Upper lobe of left lung (tissue), 6 donors: ENCODE measurements around the gene NHERF2. TPM values are rescaled to one million over a fixed set of nuclear protein-coding genes. Genes with fewer than 3 reads are reported as not detected.
A peak's percentile ranks its signal among the peaks of the same experiment; 100 is the strongest.

ENCODE experiments used
- ATAC-seq, 2 donors: fragments of 200-7000 bp; cut with Tn5 transposase; one replicate each; pipeline ENCODE4 v1.9.1; 2022; ENCODE audit warnings: mild to moderate bottlenecking in 2 of 2, moderate library complexity in 2 of 2; ENCODE audit not compliant: low FRiP score in 2 of 2
- DNase-seq, 2 donors: peaks; one replicate each; pipeline ENCODE4 v3.0.0-alpha.2; 2019 to 2020
- H3K27ac ChIP-seq, 4 donors: fragments of 200-600 bp; sonication (generic); one replicate each; pipeline ENCODE4 v1.5.1; 2016 to 2019
- H3K27me3 ChIP-seq, 4 donors: fragments of 200-600 bp; sonication (generic); one replicate each; pipeline ENCODE4 v1.5.1; 2017 to 2019
- H3K36me3 ChIP-seq, 4 donors: fragments of 200-600 bp; sonication (generic); one replicate each; pipeline ENCODE4 v1.5.1; 2016 to 2019
- H3K4me1 ChIP-seq, 4 donors: fragments of 200-600 bp; sonication (generic); one replicate each; pipeline ENCODE4 v1.5.1; 2018 to 2019
- H3K4me3 ChIP-seq, 4 donors: fragments of 200-600 bp; sonication (generic); one replicate each; pipeline ENCODE4 v1.5.1; 2017 to 2019; ENCODE audit warnings: mild to moderate bottlenecking in 2 of 4, moderate library complexity in 1 of 4
- H3K9me3 ChIP-seq, 4 donors: fragments of 200-600 bp; sonication (generic); one replicate each; pipeline ENCODE4 v1.5.1; 2018 to 2019
- CTCF ChIP-seq, 6 experiments: fragments of 450-650 bp in 4 of 6; fragments of 200-600 bp in 2 of 6; sonication (generic) in 2 of 6; IDR thresholded peaks; one replicate each; pipeline ENCODE4 v1.5.1; 2016 to 2019; ENCODE audit warnings: antibody characterized with exemption in 6 of 6
- EP300 ChIP-seq, 4 donors: sonication (generic); formaldehyde crosslinking; IDR thresholded peaks; one replicate each; pipeline ENCODE4 v1.5.1; 2017; ENCODE audit warnings: antibody characterized with exemption in 4 of 4, control low read depth in 2 of 4
- POLR2A ChIP-seq, 4 donors: fragments of 450-650 bp; IDR thresholded peaks; one replicate each; pipeline ENCODE4 v1.5.1; 2016 to 2017; ENCODE audit warnings: antibody characterized with exemption in 4 of 4, mild to moderate bottlenecking in 2 of 4
- POLR2AphosphoS5 ChIP-seq, 2 donors: sonication (generic); formaldehyde crosslinking; IDR thresholded peaks; one replicate each; pipeline ENCODE4 v1.5.1; 2017; ENCODE audit warnings: antibody characterized with exemption in 2 of 2
- WGBS, 2 donors: methylation state at CpG; one replicate each; pipeline ENCODE4 v1.1.5; 2017 to 2018; 5-methylcytosine and 5-hydroxymethylcytosine counted together
- total RNA-seq, 6 donors: library from RNA; depleted of rRNA in 4 of 6; stranded (reverse); fragments of >200 nt in 4 of 6; gene quantifications; one replicate each; pipeline versions ENCODE4 v1.1.0 to v1.2.1, GENCODE V29; 2016 to 2021
- donor health status: DM: no; HTN: no; CAD: no; lungs with moderate emphysema.
- donor health status: DM: no; HTN: yes; CAD: no; lungs with severe emphysema.

Gene NHERF2
- total RNA-seq, 6 donors from 2014 or later, result 131 to 604 (median 283) TPM

- H3K4me3 ChIP-seq, result no peak overlapping the region
- WGBS, 2 donors, result 94 to 100% methylated on average over 2 to 8 of the region's 8 CpGs
- TF ChIP-seq POLR2A (IDR thresholded peaks at IDR 0.05) (no peak), POLR2AphosphoS5 (IDR thresholded peaks at IDR 0.05) (no peak), EP300 (IDR thresholded peaks at IDR 0.05) (no peak), CTCF (IDR thresholded peaks at IDR 0.05) (no peak)
- H3K36me3 ChIP-seq, result peaks cover 17 to 98% (median 83%) of the 10 kb centered on the region in 4 donors
- H3K9me3 ChIP-seq, result no peaks in the 10 kb centered on the region
- no peaks in the 10 kb centered on the region for H3K27me3 ChIP-seq
- no peak overlapping the region for H3K27ac ChIP-seq
- ATAC-seq, result no peak
- H3K4me1 ChIP-seq, result no peaks in the 10 kb centered on the region
- no peak for DNase-seq
Measured at GRCh38 chr16:2072926-2073325, 46.2 kb downstream of the NHERF2 start.

GRCh38 chr16:2074071-2074470 is 47.4 kb downstream of the NHERF2 start:
- Histone ChIP-seq H3K27me3 (no peaks in the 10 kb centered on the region), H3K9me3 (no peaks in the 10 kb centered on the region), H3K27ac (no peak overlapping the region), H3K4me1 (no peaks in the 10 kb centered on the region), H3K36me3 (peaks cover 14 to 98% (median 82%) of the 10 kb centered on the region in 4 donors), H3K4me3 (no peak overlapping the region)
- 99% methylated on average over 12 of the region's 20 CpGs; no CpG with 5 or more reads in 1 of the 2 donors for whole genome bisulfite sequencing, 2 donors
- DNase-seq (peak in 1 of 2 donors; percentile 69), ATAC-seq (no peak)
- no peak for TF ChIP-seq EP300 (IDR thresholded peaks at IDR 0.05)
- no peak for TF ChIP-seq POLR2AphosphoS5 (IDR thresholded peaks at IDR 0.05)
- TF ChIP-seq POLR2A (IDR thresholded peaks at IDR 0.05), result no peak
- no peak for TF ChIP-seq CTCF (IDR thresholded peaks at IDR 0.05)

- peaks cover 7 to 100% (median 87%) of the 10 kb centered on the region in 4 donors for H3K36me3 ChIP-seq
- H3K27me3 ChIP-seq, result no peaks in the 10 kb centered on the region
- no peaks in the 10 kb centered on the region for H3K4me1 ChIP-seq
- no peak overlapping the region for H3K27ac ChIP-seq
- 98% methylated on average over 6 to 24 of the region's 24 CpGs for WGBS, 2 donors
- no peak overlapping the region for H3K4me3 ChIP-seq
- no peaks in the 10 kb centered on the region for H3K9me3 ChIP-seq
- DNase-seq (peak in 1 of 2 donors; percentile 61), ATAC-seq (no peak)
- TF ChIP-seq POLR2A (IDR thresholded peaks at IDR 0.05), result no peak
- TF ChIP-seq CTCF (IDR thresholded peaks at IDR 0.05), result no peak
- TF ChIP-seq EP300 (IDR thresholded peaks at IDR 0.05), result no peak
- no peak for TF ChIP-seq POLR2AphosphoS5 (IDR thresholded peaks at IDR 0.05)
Measured at GRCh38 chr16:2075631-2076030, 48.9 kb downstream of the NHERF2 start.

GRCh38 chr16:2076072-2076865 is 49.6 kb downstream of the NHERF2 start:
- Histone ChIP-seq H3K27ac (no peak overlapping the region), H3K27me3 (no peaks in the 10 kb centered on the region), H3K36me3 (peaks cover 7 to 99% (median 86%) of the 10 kb centered on the region in 4 donors), H3K9me3 (no peaks in the 10 kb centered on the region), H3K4me3 (no peak overlapping the region), H3K4me1 (peaks cover 0 to 3% (median 1%) of the 10 kb centered on the region in 4 donors)
- no peak for ATAC-seq
- WGBS, 2 donors, result 92 to 96% methylated on average over 14 to 23 of the region's 28 CpGs
- TF ChIP-seq CTCF (IDR thresholded peaks at IDR 0.05), result no peak
- no peak for TF ChIP-seq POLR2A (IDR thresholded peaks at IDR 0.05)
- no peak for TF ChIP-seq EP300 (IDR thresholded peaks at IDR 0.05)
- TF ChIP-seq POLR2AphosphoS5 (IDR thresholded peaks at IDR 0.05), result no peak
- DNase-seq, result peak in 1 of 2 donors; percentile 70
